Spinal cord (tissue), 10 donors: ENCODE measurements around the gene POLR2F. TPM values are rescaled to one million over a fixed set of nuclear protein-coding genes. Genes with fewer than 3 reads are reported as not detected.

Experiments used
- DNase-seq, 6 donors: peaks; one replicate each; pipeline versions ENCODE4 v3.0.0 to v3.0.0-alpha.2; 2013 to 2015; ENCODE audit warnings: low spot score in 6 of 6, low read depth in 4 of 6
- H3K27ac ChIP-seq: one replicate; pipeline ENCODE4 v1.5.1; 2013; ENCODE audit warnings: low read depth, low read length, control low read depth
- H3K27me3 ChIP-seq: one replicate; pipeline ENCODE4 v1.6.1; 2013; ENCODE audit warnings: low read length; ENCODE audit not compliant: control insufficient read depth, insufficient read depth
- H3K36me3 ChIP-seq: one replicate; pipeline ENCODE4 v1.6.1; 2013; ENCODE audit warnings: low read length; ENCODE audit not compliant: control insufficient read depth, insufficient read depth
- H3K4me1 ChIP-seq: one replicate; pipeline ENCODE4 v1.6.1; 2013; ENCODE audit warnings: low read length; ENCODE audit not compliant: control insufficient read depth, insufficient read depth
- H3K4me3 ChIP-seq: one replicate; pipeline ENCODE4 v1.5.1; 2013; ENCODE audit warnings: low read depth, low read length, control low read depth
- H3K9me3 ChIP-seq: one replicate; pipeline ENCODE4 v1.6.1; 2013; ENCODE audit warnings: low read length; ENCODE audit not compliant: control insufficient read depth, insufficient read depth
- WGBS: methylation state at CpG from one replicate; pipeline ENCODE4 v1.1.5; 2013; ENCODE audit warnings: missing lambda C conversion rate; ENCODE audit not compliant: insufficient coverage; 5-methylcytosine and 5-hydroxymethylcytosine counted together
- polyA plus RNA-seq, 2 donors: library from polyadenylated mRNA; unstranded; fragments of 120-200 nt; gene quantifications; one replicate each; pipeline ENCODE4 v1.2.1, GENCODE V29; 2013; ENCODE audit not compliant: insufficient read length in 2 of 2
- total RNA-seq, 2 donors: library from RNA; depleted of rRNA in 1 of 2; stranded (reverse); fragments of 120-200 nt in 1 of 2; fragments of >200 nt in 1 of 2; gene quantifications; one replicate each; pipeline versions ENCODE4 v1.2.3 to v1.2.4, GENCODE V29; 2013 to 2014
- donor health status: healthy.

Gene POLR2F
- total and polyA plus RNA-seq, 4 donors: 24.3 to 125 (median 111) TPM

DNA sequence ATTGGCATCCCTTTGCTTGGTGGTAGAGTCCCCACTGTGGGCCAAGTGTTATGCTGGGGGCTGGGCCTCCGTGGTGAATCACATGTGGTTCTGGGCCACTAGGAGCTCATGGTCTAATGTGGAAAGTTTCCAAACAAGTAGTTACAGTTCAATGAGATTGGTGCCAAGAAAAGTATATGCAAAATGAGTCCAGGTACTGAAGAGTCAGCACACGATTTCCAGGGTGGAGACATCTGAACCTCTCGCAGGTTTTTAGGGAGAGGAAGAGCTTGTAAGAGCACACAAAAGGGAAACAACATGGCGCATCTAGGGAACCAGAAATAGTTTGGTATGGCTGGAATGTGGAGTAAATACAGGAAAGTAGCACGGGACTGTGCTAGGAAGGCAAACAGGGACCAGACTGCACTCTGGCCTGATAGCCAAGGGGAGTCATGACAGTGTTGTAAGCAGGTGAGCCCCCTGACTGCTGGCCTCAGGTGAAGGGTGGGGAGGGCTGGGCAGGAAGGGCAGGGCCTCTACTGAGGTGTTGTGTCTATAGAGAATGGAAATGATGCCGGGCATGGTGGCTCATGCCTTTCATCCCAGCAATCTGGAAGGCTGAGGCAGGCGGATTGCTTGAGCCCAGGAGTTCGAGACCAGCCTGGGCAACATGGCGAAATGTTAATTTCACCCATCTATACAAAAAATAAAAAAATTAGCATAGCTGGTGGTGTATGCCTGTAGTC lies 12.6 kb downstream of the POLR2F start:
- Histone ChIP-seq H3K27ac (no peak overlapping the region), H3K36me3 (peaks cover 60% of the 10 kb centered on the region), H3K27me3 (no peaks in the 10 kb centered on the region), H3K9me3 (no peaks in the 10 kb centered on the region), H3K4me3 (no peak overlapping the region), H3K4me1 (peaks cover 35% of the 10 kb centered on the region)
- DNase-seq: no peak
- 80% methylated on average over 5 of the region's 9 CpGs for WGBS

DNA sequence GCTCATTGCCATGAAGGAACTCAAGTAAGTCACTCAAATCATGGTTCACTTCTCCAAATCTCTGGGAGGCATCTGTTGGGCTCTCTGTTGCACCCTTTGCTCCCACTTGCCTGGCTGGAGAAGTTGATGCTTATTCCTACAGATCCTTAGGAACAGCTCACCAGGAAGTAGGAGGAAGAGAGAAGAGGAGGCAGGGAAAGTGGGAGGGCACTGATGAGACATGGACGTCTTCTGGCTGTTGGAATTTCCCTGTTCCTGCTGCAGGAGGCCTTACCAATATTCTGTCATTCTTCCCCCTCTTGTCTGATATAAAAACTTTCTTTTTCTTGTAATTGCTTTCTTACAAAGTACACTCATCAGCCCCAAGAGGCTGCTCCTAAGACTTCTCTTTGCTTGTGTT lies 13.6 kb downstream of the POLR2F start:
- H3K9me3 ChIP-seq: no peaks in the 10 kb centered on the region
- whole genome bisulfite sequencing: no CpG with 5 or more reads among the region's 1 CpG
- H3K4me3 ChIP-seq: no peak overlapping the region
- peak overlapping the region; percentile 55 for H3K27ac ChIP-seq
- DNase-seq: no peak
- peaks cover 43% of the 10 kb centered on the region for H3K4me1 ChIP-seq
- H3K36me3 ChIP-seq: peaks cover 55% of the 10 kb centered on the region
- H3K27me3 ChIP-seq: no peaks in the 10 kb centered on the region

DNA sequence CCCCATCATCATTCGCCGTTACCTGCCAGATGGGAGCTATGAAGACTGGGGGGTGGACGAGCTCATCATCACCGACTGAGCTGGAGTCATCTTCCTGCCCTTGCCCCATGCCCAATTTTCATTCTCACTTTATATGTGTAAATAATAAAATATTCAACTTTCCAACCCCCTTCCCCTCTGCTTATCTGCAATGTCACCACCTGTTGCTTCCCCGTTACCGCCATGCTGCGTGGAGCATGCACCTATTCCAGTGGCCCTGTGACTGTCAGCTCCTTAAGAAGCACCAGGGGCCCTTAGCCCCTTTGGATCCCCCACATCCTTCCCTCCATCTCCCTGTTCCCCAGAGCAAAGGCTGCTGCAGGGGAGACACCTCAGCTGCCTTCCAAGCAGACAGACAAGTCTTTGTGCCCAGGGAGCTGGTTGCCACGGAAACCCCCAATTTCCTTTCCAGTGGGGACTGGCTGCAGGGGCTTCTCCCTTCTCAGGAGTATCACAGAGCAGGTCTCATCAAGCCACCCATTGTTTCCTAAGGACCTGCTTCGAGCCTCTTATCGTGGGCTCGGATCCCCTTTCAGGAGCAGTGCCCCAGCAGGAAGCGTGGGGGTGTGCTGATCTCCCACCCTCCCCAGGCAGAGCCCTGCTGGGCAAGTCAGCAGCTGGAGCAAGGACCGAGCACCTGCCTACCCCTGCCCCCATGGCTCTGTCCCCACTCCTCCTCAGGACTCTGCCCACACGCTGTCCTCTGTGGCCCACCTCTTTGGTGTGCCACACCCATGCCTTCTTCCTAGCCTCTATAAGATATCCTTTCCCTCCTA lies 14.3 kb downstream of the POLR2F start:
- Histone ChIP-seq H3K27ac (peak overlapping the region; percentile 87), H3K36me3 (peaks cover 55% of the 10 kb centered on the region), H3K27me3 (no peaks in the 10 kb centered on the region), H3K9me3 (no peaks in the 10 kb centered on the region), H3K4me3 (no peak overlapping the region), H3K4me1 (peaks cover 50% of the 10 kb centered on the region)
- peak in 2 of 6 donors; percentile 69 to 71 for DNase-seq
- WGBS: 50% methylated on average over 11 of the region's 14 CpGs

DNA sequence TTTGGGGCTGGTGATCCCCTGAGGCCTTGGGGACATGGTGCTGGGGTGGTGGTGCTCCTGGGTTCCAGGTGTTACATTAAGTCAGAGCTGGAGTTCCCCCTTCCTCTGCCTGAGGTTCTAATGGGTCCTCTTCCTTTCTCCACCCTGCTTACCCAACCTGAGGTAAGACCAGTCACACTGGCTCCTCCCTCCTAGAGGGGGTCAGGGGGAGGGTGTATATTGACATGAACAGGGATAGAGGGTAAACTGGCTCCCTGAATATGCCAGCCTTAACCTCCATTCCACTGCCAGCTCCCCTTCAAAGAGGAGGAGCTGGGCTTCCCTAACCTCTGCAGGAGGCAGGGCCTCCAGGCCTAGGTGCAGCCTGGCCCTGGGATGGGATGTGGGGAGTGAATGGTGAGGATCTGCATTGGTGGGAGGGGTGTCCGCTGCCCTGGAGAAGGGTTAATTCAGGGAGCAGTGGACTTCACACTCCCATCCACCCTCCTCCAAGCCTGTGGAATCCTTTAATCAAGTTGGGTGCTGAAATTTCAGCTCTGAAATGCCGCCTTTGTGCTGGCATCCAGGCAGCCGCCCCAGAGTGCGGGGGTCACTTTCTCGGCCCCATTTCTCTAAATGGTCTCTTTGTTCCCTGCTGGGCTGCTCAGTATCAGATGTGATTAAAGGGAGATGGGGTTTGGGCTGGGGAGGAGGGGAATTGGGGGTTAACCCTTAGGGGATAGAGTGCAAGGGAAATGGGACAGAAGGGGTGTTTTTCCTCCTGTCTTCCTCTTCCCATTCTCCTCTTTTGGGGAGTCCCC lies 15.2 kb downstream of the POLR2F start:
- 14% methylated on average over 4 of the region's 5 CpGs for WGBS
- no peaks in the 10 kb centered on the region for H3K9me3 ChIP-seq
- no peak overlapping the region for H3K4me3 ChIP-seq
- H3K36me3 ChIP-seq: peaks cover 55% of the 10 kb centered on the region
- no peaks in the 10 kb centered on the region for H3K27me3 ChIP-seq
- peaks cover 58% of the 10 kb centered on the region for H3K4me1 ChIP-seq
- peak overlapping the region; percentile 87 for H3K27ac ChIP-seq
- DNase-seq: peak in 2 of 6 donors; percentile 65 to 79

DNA sequence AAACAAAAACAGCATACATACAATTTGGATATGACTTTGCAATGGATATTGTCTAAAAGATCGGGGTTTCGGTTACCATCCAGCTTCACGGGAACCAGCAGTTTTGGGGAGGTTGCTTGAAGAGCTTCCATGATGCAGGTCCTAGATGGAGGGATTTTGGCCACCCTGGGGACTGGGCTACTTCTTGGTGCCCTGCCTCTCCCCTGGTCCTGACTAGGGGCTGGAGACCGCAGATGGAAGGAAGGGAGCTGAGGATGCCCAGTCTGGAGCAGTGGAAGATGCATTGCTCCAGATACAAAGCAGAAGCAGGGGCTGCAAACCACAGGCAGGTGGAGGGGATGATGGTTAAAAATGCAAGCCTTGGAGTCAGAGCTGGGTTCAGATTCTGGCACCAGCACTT lies 17.4 kb downstream of the POLR2F start:
- no peak overlapping the region for H3K4me3 ChIP-seq
- no peak for DNase-seq
- H3K9me3 ChIP-seq: no peaks in the 10 kb centered on the region
- H3K4me1 ChIP-seq: peaks cover 77% of the 10 kb centered on the region
- no peak overlapping the region for H3K27ac ChIP-seq
- WGBS: 96% methylated on average over 4 of the region's 4 CpGs
- H3K36me3 ChIP-seq: peaks cover 67% of the 10 kb centered on the region
- no peaks in the 10 kb centered on the region for H3K27me3 ChIP-seq

DNA sequence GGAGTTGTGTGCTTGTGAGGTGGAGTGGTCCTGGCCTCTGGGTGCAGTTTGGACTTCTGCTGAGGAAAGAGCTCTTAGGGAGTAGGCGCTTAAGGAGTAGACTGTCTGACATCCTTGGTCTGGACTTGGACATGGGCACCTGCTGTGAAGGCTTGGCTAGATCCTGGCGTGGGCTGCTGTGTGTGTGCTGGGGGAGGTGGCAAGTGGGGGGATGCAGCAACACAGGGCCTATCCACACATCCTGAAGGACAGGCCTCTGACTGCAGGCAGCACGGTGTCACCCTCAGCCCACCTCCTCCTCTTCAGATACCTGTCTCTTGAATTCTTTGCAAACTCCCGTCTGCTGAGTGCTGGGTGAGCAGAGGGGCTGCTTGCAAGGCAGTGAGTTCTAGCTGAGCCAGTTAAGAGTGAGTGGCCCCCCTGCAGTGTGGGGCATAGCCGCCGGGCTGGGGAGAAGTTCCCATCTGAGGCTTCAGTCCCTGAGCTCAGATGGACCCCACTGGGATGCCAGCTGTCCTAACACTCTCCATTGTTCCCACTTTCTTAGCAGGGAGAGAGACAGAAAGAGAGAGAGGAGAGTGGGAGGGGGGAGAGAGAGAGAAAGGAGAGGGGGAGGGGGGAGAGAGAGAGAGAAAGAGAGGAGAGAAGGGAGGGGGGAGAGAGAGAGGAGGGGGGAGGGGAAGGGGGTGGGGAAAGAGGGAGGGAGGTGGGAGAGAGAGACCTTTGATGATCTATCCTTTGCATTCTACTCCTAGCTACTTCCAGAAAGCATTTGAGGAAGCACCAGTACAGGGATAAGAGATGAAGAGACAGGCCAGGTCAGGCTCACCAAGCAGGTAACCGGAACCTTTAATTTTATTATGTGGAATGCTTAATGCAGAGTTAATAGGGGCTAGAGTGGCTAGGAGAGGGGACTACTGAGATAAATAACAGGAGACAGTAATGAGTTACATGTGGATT lies 18.3 kb downstream of the POLR2F start:
- peaks cover 79% of the 10 kb centered on the region for H3K4me1 ChIP-seq
- no peaks in the 10 kb centered on the region for H3K27me3 ChIP-seq
- no peak overlapping the region for H3K4me3 ChIP-seq
- peak overlapping the region; percentile 71 for H3K27ac ChIP-seq
- WGBS: 39% methylated on average over 4 of the region's 7 CpGs
- peaks cover 65% of the 10 kb centered on the region for H3K36me3 ChIP-seq
- no peaks in the 10 kb centered on the region for H3K9me3 ChIP-seq
- DNase-seq: peak in 2 of 6 donors; percentile 33 to 57

DNA sequence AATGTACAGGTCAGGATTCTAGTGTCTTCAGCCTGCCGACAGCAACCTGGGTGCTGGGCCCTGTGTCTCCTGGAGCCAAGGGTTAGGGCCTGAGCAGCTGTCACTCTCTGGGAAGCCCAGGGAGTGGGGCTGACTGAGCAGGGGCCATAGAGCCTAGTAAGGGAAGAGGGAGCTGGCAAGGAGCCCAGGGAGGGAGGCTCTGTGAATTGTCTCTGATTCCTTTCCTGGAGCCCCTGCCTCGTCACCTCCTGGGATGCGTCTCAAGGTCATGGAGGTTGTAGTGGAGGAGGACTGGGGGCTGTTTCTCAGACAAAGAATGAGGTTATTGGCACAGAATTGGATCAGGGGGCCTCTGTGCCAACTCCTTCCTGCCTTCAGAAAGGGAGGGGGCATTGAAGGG lies 19.0 kb downstream of the POLR2F start:
- peaks cover 76% of the 10 kb centered on the region for H3K4me1 ChIP-seq
- WGBS: 18% methylated on average over 1 of the region's 3 CpGs
- H3K36me3 ChIP-seq: peaks cover 65% of the 10 kb centered on the region
- peak overlapping the region; percentile 71 for H3K27ac ChIP-seq
- H3K9me3 ChIP-seq: no peaks in the 10 kb centered on the region
- H3K4me3 ChIP-seq: no peak overlapping the region
- DNase-seq: peak in 2 of 6 donors; percentile 74 to 75
- H3K27me3 ChIP-seq: no peaks in the 10 kb centered on the region

DNA sequence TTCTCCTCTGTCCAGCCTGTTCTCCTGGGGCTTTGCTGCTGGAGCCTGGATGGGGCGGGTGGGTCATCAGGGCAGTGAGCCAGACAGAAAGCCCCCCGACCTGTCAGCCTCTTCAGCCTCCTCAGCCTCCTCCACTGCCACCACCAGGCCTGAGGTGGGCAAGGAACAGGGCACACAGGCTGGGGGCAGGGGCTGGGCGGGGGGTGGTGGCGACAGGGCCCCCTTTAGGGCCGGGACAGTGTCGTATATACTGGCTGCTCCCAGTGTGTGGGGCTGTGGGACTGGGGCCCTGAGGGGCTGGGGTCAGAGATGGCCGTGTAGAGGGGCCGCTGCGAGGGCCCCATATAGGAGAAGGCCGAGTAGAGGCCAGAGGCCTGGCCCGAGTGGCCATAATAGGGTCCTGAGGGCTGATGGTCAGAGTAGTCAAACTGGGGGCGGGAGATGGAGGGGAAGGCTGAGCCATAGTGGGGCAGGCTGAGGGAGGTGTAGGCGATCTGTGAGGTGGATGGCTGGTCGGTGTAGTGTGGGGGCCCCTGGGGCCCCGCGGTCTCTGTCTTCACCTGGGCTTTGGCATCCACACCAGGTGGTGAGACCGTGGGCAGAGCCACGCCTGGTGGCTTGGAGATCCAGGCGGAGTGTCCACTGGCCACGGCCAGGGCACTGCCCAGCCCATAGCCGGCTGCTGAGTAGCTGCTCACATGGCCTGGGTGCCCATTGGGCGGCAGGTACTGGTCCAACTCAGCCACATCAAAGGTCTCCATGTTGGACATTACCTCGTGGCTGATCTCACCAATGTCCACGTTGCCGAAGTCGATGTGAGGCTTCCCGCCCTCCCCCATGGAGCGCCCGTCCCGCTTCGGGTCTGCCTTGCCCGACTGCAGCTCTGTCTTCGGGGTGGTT lies 20.0 kb downstream of the POLR2F start:
- Histone ChIP-seq H3K27ac (peak overlapping the region; percentile 71), H3K4me1 (peaks cover 76% of the 10 kb centered on the region), H3K27me3 (no peaks in the 10 kb centered on the region), H3K9me3 (no peaks in the 10 kb centered on the region), H3K4me3 (no peak overlapping the region), H3K36me3 (peaks cover 64% of the 10 kb centered on the region)
- 92% methylated on average over 28 of the region's 33 CpGs for WGBS
- no peak for DNase-seq
